Thyroid gland (tissue), 4 donors: ENCODE measurements around the gene TMEM184C.

Source experiments
- CTCF ChIP-seq, 6 experiments: fragments of 200-600 bp in 3 of 6; fragments of 450-650 bp in 3 of 6; sonication (generic) in 3 of 6; IDR thresholded peaks; one replicate each; pipeline ENCODE4 v1.5.1; 2016 to 2019; ENCODE audit warnings: antibody characterized with exemption in 6 of 6, mild to moderate bottlenecking in 2 of 6, inconsistent platforms in 1 of 6, moderate library complexity in 1 of 6
- POLR2A ChIP-seq, 2 donors: fragments of 450-650 bp; IDR thresholded peaks; one replicate each; pipeline ENCODE4 v1.6.1; 2017; ENCODE audit warnings: antibody characterized with exemption in 2 of 2, mild to moderate bottlenecking in 2 of 2, moderate library complexity in 1 of 2

DNA sequence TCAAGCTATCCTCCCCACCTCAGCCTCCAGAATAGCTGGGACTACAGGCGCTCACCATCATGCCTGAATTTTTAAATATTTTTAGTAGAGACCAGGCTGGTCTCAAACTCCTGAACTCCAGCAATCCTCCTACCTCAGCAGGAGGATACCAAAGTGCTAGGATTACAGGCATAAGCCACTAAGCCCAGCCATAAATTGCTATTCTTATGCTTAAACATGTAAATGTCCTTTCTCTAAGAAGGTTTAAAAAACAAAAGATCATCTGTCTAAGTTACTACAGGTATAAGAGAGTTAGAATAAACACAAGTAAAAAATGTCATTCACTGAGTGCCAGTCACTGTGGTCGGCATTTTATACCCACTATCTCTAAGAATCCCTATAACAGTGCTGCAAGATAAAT is 38.4 kb downstream of the TMEM184C start:
- no peak for TF ChIP-seq CTCF (IDR thresholded peaks at IDR 0.05)
- no peak for TF ChIP-seq POLR2A (IDR thresholded peaks at IDR 0.05)
